Activated CD8-positive, alpha-beta memory T cell treated with anti-CD3 and anti-CD28 coated beads, Interleukin-2, amount 10 ng/mL, durations not matched to agents 7 days and 5 days (primary cell): Measurements from ENCODE around the gene ZNF555. TPM values are rescaled to one million over a fixed set of nuclear protein-coding genes. Genes with fewer than 3 reads are reported as not detected.

Experiments
- ATAC-seq: fragments of 150-1000 bp; cut with Tn5 transposase; one replicate; pipeline ENCODE4 v1.10.0; 2021; ENCODE audit warnings: moderate library complexity
- CTCF ChIA-PET: fragments of 350-600 bp; sonication (Branson Sonifier 250); formaldehyde crosslinking; loops from one replicate; lab custom pipeline; 2021; ENCODE audit warnings: antibody characterized with exemption; lab: Charles Lee
- DNase-seq: peaks from one replicate; pipeline ENCODE4 v3.0.0-alpha.2; 2020
- H3K27ac Mint-ChIP-seq: one replicate; pipeline ENCODE4 v1.8.0; 2021; ENCODE audit warnings: mild to moderate bottlenecking, mixed read lengths
- H3K27me3 Mint-ChIP-seq: one replicate; pipeline ENCODE4 v1.8.0; 2021; ENCODE audit warnings: mixed read lengths
- H3K36me3 Mint-ChIP-seq: one replicate; pipeline ENCODE4 v1.8.0; 2021; ENCODE audit warnings: mild to moderate bottlenecking, mixed read lengths
- H3K4me1 Mint-ChIP-seq: one replicate; pipeline ENCODE4 v1.8.0; 2021; ENCODE audit warnings: mixed read lengths
- H3K4me3 Mint-ChIP-seq: one replicate; pipeline ENCODE4 v1.8.0; 2021; ENCODE audit warnings: mild to moderate bottlenecking, moderate library complexity, mixed read lengths
- H3K9me3 Mint-ChIP-seq: one replicate; pipeline ENCODE4 v1.8.0; 2022; ENCODE audit warnings: low read depth, mixed read lengths
- total RNA-seq, 2 experiments: library from RNA; stranded (reverse); gene quantifications; one replicate each; pipeline ENCODE4 v1.2.3, GENCODE V29; 2021

The ZNF555 gene
- total RNA-seq, 2 experiments from 2014 or later: 2.5 to 3.1 TPM

DNA sequence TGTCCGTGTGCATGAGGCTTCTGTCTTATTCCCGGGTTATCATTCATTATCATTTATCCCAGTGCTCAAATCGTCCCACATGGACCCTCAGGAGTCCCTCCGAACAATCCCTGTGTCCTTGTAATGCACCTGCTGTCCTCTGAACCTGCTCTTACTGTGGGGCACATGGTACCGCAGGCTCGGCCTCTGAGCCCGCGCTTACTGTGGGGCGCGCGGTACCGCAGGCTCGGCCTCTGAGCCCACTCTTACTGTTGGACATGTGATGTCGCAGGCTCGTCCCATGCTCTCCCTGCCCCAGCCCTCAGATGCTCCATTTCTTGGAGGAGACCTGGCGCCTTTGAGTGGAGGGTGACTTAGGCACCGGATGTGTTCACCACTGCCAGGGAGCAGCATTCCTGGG, 38.4 kb upstream of the ZNF555 start:
- CTCF ChIA-PET: no interaction called here
- ATAC-seq (no peak), DNase-seq (no peak)
- Mint-ChIP-seq H3K36me3 (peaks cover 25% of the 10 kb centered on the region), H3K27ac (no peak overlapping the region), H3K27me3 (no peaks in the 10 kb centered on the region), H3K9me3 (no peaks in the 10 kb centered on the region), H3K4me1 (no peaks in the 10 kb centered on the region), H3K4me3 (no peak overlapping the region)

DNA sequence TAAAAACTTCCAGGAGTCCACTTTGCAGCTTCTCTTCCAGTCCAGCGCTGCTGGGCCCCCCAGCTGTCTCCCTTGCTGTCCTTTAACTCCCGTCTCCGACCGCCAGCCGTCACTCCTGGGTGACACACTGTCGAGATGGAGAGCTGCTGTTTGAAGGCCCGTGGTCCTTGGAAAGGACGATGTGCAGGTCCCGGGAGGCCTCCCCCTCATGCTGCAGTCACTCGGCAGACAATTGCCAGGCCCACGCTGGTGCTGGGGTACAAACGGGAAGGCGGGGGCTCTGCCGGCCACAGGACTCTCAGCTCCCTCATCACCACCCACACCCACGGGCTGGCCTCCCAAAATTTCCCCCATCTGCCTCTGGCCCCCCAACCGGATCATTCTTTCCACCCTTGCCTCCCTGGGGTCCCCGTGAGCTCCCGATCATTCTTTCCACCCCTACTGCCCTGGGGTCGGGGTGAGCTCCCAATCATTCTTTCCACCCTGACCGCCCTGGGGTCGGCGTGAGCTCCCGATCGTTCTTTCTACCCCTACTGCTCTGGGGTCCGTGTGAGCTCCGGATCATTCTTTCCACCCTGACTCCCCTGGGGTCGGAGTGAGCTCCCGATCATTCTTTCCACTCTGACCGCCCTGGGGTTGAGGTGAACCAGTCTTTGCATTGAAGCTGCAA, 37.7 kb upstream of the ZNF555 start:
- no peak for DNase-seq
- Mint-ChIP-seq H3K9me3 (no peaks in the 10 kb centered on the region), H3K27ac (no peak overlapping the region), H3K27me3 (no peaks in the 10 kb centered on the region), H3K4me3 (no peak overlapping the region), H3K4me1 (no peaks in the 10 kb centered on the region), H3K36me3 (peaks cover 26% of the 10 kb centered on the region)
- no peak for ATAC-seq
- CTCF ChIA-PET: interaction anchor here (0.8 kb wide), 1 partner anchor 54 kb away, joined by 3 read pairs; no protein-coding TSS in a partner anchor

DNA sequence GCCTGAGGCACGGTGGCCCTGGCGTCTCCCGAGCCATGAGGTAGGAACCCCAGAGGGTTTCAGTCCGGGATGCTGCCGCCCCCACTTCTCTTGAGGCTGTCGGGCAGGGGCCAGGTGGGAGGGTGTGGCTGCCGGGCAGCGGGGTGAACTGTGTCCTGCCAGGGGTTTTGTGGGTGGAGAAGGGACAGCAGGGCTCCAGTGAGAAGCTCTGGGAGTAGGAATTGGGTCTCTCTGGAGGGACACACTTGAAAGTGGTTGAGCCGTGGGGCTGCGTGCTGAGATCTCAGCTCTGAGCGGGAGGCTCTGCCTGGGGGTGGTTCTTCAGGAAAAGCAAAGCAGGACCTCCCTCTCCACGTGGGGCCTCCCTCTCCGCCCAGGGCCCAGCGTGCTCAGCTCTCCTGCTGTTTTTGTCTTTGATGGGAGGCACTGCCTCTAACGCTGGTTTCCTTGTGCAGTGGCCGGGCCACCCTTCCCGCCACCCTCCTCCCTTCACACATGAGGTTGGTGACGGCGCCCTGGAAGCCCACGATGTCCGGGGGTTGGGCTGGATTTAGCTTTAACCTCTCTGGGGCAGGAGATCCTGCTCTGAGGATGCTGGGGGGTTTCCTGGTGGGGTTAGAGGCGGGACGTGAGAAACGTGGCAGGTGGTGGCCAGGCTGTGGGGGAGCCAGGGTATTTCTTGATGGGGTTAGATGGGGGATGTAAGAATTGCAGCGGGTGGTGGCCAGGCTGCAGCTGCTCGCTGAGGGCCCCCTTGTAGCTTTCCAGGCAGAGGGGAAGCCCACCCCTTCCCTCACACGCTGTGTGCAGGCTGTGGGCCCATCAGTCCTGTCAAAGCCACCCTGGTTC, 36.9 kb upstream of the ZNF555 start:
- DNase-seq: no peak
- Mint-ChIP-seq H3K27me3 (no peaks in the 10 kb centered on the region), H3K27ac (no peak overlapping the region), H3K36me3 (peaks cover 31% of the 10 kb centered on the region), H3K4me3 (no peak overlapping the region), H3K9me3 (no peaks in the 10 kb centered on the region), H3K4me1 (no peaks in the 10 kb centered on the region)
- ATAC-seq: no peak
- CTCF ChIA-PET: interaction anchor here (0.8 kb wide), 1 partner anchor 55 kb away, joined by 3 read pairs; no protein-coding TSS in a partner anchor

DNA sequence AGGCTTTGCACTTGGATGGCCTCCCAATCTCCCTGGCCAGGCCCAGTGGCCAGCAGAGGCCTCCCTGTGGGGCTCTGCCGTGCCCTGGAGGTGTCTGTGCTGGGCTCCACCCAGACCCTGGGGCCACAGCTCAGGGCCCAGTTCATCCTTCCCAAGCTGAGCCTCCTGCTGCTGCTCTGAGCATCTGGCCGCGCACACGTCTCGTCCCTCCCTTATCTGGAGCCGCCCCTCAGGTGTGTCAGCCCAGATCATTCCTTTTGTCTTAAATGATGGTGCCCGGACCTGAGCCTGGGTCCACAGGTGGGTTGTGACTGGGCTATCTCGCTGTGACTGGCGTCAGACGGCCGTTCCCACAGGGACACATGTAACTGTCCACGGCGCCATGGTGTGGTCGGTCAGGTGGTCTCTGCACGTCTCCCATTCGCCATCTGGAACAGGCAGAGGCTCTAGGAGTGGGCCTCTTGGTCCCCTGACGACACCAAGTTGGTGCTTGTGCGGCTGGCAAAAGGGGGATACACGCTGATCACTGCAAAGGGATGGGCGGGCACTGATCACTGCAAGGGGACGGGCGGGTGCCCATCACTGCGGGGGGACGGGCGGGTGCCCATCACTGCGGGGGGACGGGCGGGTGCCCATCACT, 35.9 kb upstream of the ZNF555 start:
- Mint-ChIP-seq H3K27me3 (no peaks in the 10 kb centered on the region), H3K4me3 (no peak overlapping the region), H3K9me3 (no peaks in the 10 kb centered on the region), H3K4me1 (no peaks in the 10 kb centered on the region), H3K27ac (no peak overlapping the region), H3K36me3 (peaks cover 31% of the 10 kb centered on the region)
- CTCF ChIA-PET: no interaction called here
- no peak for DNase-seq
- no peak for ATAC-seq

DNA sequence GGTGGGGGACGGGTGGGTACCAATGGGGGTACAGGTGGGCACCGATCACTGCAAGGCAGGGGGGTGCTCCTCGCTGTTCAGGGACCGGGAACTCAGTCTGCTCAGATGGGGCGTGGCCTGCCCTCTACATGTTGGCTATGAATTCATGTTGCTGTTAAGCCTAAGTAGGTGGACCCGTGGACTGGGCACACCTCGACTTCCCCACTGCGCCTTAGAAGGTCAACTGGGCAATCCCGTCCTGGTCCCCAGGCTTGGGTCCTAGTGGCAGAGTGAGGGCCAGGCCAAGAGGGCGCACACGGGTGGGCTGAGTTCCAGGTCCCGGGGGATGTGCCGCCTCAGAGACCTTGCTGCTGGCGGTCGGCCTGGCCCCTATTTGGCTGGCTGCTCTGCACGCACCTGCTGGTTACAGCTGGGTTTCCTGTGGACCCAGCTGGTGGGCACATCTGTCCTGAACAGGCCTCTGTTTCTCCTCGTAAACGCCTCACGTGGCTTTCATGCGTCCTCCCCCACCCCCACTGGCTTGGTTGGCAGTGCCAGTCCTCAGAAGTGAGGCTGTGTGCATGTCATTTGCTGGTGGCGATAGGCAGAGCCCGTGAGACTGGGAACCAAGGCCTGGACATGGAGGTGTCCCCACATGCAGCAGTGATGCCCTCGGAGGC, 35.2 kb upstream of the ZNF555 start:
- CTCF ChIA-PET: no interaction called here
- no peak overlapping the region for H3K4me3 Mint-ChIP-seq
- no peak for ATAC-seq
- no peak overlapping the region for H3K27ac Mint-ChIP-seq
- no peak for DNase-seq
- no peaks in the 10 kb centered on the region for H3K9me3 Mint-ChIP-seq
- no peaks in the 10 kb centered on the region for H3K4me1 Mint-ChIP-seq
- H3K27me3 Mint-ChIP-seq: no peaks in the 10 kb centered on the region
- peaks cover 27% of the 10 kb centered on the region for H3K36me3 Mint-ChIP-seq

DNA sequence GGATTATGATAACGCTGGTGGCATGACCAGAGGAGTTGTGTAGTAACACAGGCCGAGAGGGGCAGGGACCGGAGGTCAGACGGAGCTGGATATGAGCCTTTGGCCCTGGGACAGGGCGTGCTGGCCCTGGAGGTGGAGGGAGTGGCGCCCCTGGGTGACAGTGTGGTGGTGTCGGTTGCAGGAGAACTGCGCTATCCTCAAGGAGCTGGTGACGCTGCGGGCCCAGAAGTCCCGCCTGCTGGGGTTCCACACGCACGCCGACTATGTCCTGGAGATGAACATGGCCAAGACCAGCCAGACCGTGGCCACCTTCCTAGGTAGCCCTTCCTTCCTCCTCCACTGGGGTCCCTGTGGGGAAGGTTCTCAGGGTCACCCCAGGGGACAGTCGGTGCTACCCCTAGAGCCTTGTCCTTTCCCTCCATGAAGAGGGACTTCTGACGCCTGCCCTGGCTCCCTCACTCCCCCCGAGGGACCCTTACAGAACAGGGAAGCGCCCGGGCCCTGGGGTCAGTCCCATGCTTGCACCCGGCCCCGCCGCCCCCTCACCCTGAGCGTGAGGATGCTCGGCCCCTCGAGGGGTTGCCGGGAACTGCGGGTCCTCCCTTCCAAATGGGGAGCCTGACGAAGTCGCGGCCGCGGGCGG, 34.4 kb upstream of the ZNF555 start:
- ATAC-seq (no peak), DNase-seq (no peak)
- Mint-ChIP-seq H3K36me3 (peaks cover 24% of the 10 kb centered on the region), H3K27me3 (no peaks in the 10 kb centered on the region), H3K27ac (no peak overlapping the region), H3K4me3 (no peak overlapping the region), H3K4me1 (no peaks in the 10 kb centered on the region), H3K9me3 (no peaks in the 10 kb centered on the region)
- CTCF ChIA-PET: no interaction called here

DNA sequence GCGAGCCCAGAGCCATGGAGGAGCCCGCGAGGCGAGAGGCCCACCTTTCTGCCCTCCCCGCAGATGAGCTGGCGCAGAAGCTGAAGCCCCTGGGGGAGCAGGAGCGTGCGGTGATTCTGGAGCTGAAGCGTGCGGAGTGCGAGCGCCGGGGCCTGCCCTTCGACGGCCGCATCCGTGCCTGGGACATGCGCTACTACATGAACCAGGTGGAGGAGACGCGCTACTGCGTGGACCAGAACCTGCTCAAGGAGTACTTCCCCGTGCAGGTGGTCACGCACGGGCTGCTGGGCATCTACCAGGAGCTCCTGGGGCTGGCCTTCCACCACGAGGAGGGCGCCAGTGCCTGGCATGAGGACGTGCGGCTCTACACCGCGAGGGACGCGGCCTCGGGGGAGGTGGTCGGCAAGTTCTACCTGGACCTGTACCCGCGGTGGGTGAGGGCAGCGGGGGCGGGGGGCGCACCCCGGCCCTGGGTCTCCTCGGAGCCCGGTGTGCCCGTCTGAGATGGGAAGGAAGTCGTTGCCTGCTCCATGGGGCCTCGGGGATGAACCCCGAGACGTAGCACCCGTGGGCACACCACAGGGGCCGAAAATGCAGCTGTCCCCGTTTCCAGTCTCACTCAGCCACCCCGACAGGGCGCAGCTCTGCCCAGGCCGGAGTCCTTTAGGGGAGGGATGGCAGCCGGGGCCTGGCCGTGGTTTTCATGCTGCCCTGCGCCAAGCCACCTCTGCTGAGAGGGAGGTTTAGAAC, 33.7 kb upstream of the ZNF555 start:
- no peaks in the 10 kb centered on the region for H3K4me1 Mint-ChIP-seq
- H3K9me3 Mint-ChIP-seq: no peaks in the 10 kb centered on the region
- CTCF ChIA-PET: no interaction called here
- H3K27ac Mint-ChIP-seq: no peak overlapping the region
- DNase-seq (no peak), ATAC-seq (no peak)
- H3K36me3 Mint-ChIP-seq: peaks cover 21% of the 10 kb centered on the region
- H3K27me3 Mint-ChIP-seq: no peaks in the 10 kb centered on the region
- no peak overlapping the region for H3K4me3 Mint-ChIP-seq

DNA sequence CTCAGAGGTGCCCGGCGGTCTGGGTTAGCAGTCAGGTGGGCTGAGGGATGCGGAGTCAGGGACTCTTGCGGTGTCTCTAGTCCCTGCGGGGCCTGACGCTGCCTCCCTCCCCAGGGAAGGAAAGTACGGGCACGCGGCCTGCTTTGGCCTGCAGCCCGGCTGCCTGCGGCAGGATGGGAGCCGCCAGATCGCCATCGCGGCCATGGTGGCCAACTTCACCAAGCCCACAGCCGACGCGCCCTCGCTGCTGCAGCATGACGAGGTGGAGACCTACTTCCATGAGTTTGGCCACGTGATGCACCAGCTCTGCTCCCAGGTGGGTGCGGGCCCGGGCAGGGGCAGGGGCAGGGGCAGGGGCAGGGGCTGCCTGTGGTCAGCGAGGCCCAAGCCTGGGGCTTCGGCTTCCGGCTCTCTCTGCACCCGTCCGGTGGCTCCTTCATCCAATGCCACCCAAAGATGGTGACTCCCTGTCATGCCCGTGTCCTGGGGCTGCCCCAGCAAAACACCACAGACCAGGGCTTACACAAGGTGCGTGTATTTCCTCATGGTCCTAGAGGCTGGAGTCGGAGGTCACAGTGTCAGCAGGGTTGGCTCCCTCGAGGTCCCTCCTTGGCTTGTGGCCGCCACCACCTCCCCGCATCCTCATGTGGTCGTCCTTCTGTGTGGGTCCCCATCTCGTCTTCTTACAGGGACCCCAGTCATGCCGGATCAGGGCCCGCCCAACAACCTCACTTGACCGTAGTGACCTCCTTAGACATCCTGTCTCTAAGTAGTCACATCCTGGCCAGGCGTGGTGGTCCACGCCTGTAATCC, 32.9 kb upstream of the ZNF555 start:
- Mint-ChIP-seq H3K9me3 (no peaks in the 10 kb centered on the region), H3K27me3 (no peaks in the 10 kb centered on the region), H3K4me1 (no peaks in the 10 kb centered on the region), H3K36me3 (peaks cover 20% of the 10 kb centered on the region), H3K27ac (no peak overlapping the region), H3K4me3 (no peak overlapping the region)
- CTCF ChIA-PET: no interaction called here
- no peak for ATAC-seq
- no peak for DNase-seq

DNA sequence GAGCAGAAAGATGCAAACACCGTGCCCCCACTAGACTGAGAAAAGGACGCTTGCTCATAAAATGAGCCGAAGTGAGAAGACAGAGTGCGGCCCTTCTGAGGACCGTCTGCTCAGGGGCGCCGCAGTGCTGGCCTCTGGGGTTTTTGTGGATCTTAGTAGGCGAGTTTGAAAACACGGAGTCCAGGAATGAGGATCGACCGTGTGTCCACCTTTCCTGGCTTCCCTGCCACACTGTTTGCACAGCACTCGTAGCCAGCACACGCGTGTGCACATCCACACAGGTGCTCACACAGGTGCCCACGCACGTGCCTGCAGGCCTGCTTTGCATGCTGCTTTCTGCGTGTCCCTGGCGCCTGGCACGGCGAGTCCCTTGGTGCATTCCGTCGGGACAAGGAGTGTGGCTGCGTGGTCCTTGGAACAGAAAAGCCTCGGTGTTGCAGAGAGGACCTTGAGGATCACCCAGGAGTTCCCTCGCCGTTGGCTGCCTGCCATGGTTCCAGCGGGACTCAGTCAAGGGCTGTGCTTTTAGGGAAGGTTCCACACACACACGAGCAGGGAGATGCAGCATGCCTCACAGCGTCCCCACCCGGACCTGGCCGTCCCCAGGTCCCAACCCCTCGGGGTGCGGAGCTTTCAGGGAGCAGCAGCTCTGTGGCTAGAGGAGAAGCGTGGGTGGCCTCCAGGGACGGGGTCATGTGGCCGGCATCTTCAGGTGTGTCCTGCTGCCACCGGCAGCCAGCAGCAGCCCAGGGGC, 31.7 kb upstream of the ZNF555 start:
- no peaks in the 10 kb centered on the region for H3K9me3 Mint-ChIP-seq
- ATAC-seq: no peak
- no peak overlapping the region for H3K4me3 Mint-ChIP-seq
- no peaks in the 10 kb centered on the region for H3K4me1 Mint-ChIP-seq
- no peaks in the 10 kb centered on the region for H3K27me3 Mint-ChIP-seq
- CTCF ChIA-PET: no interaction called here
- H3K36me3 Mint-ChIP-seq: peaks cover 17% of the 10 kb centered on the region
- DNase-seq: no peak
- H3K27ac Mint-ChIP-seq: no peak overlapping the region

DNA sequence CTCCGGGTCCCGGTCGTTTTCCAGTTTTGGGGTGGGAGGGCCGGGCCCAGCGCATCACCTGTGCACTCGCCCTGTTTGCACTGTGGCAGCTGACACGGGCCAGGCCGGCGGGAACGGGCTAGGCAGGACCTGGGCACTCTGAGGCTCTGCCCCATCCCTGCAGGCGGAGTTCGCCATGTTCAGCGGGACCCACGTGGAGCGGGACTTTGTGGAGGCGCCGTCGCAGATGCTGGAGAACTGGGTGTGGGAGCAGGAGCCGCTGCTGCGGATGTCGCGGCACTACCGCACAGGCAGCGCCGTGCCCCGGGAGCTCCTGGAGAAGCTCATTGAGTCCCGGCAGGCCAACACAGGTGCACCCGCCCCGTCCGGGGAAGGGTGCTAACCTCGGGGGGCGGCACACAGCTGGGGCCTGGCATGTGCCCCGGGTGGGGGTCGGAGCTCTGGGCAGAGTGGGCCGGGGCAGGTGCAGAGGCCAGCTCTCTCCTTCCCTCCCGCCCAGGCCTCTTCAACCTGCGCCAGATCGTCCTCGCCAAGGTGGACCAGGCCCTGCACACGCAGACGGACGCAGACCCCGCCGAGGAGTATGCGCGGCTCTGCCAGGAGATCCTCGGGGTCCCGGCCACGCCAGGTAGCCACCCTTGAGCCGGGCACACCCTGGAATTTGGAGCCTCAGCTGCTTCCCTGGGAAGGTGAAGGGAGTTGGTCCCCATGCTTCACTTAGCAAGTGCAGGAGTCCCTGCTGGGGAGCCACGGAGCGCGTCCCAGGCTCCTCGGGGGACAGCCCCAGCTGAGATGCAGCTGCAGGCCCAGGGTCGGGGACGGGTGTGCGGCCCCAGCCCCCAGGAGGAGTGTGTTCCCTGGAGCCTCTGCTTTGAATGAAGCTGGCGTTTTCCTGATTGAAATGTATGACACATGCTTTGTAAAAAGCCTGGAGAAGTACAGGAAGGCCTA, 30.9 kb upstream of the ZNF555 start:
- ATAC-seq (no peak), DNase-seq (no peak)
- Mint-ChIP-seq H3K27ac (no peak overlapping the region), H3K9me3 (no peaks in the 10 kb centered on the region), H3K4me1 (no peaks in the 10 kb centered on the region), H3K4me3 (no peak overlapping the region), H3K27me3 (no peaks in the 10 kb centered on the region), H3K36me3 (peaks cover 12% of the 10 kb centered on the region)
- CTCF ChIA-PET: no interaction called here
